ENCODE measurements around the gene IKZF3.
"Not testable (repeated sequence)": the region's sequence is repeated elsewhere in the genome, so short reads cannot be mapped to it uniquely, and the experiment has no call there.

Gene IKZF3

GRCh38 chr17:39777534-39778365 is 86.4 kb downstream of the IKZF3 start:
- no peak for DNase-seq (ENCODE audit: low read depth)

GRCh38 chr17:39776252-39776651 is 87.9 kb downstream of the IKZF3 start:
- DNase-seq (ENCODE audit: low read depth) = no peak

DNA sequence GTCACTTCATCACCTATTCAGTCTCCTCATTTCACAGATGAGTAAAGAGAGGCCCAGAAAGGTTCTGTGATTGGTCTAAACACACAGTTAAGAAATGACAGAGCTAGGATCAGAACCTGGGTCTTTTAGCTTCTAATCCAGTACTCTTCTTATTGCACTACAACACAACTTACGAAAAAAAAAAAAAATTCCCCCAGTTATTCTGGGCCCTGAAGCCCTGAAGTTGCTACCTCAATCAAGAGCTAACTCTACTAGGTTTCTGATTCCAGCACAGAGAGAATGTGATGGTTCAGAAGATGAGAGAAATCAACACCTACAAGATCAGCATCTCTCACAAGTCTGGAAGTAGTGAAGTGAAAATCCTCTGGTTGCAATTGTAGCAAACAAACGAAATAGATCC is 89.1 kb downstream of the IKZF3 start:
- DNase-seq (ENCODE audit: low read depth) = no peak

- no peak for DNase-seq (ENCODE audit: low read depth)
Observed at GRCh38 chr17:39774047-39774446, 90.1 kb downstream of the IKZF3 start.

GRCh38 chr17:39772987-39773934 is 90.9 kb downstream of the IKZF3 start:
- no peak for DNase-seq (ENCODE audit: low read depth)

- DNase-seq (ENCODE audit: low read depth) = no peak
Observed at GRCh38 chr17:39772415-39772814, 91.7 kb downstream of the IKZF3 start.

GRCh38 chr17:39769974-39770587 is 94.0 kb downstream of the IKZF3 start:
- peak; percentile 45 for DNase-seq (ENCODE audit: low read depth)

- DNase-seq (ENCODE audit: low read depth) = no peak
Observed at GRCh38 chr17:39767147-39767546, 97.0 kb downstream of the IKZF3 start.

GRCh38 chr17:39765766-39766165 is 98.3 kb downstream of the IKZF3 start:
- no peak for DNase-seq (ENCODE audit: low read depth)

DNA sequence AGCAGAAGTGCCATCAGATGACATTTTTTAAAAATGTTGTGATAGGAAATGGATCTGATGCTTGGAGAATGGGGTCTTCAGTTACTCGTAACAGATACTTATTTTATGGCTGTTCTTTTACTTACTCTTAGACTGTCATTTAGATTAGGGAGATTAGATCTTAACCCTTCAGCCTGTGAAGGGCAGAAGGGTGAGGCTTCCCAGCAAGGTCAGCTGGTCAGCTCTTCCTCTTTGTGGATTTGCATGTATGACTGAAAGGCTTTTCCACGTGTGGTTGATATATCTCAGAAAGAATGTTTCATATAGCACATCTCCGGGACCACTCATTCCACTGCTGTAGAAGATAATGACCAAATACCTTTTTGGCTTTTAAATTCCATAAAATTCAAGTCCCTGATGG is 98.9 kb downstream of the IKZF3 start:
- no peak for DNase-seq (ENCODE audit: low read depth)

GRCh38 chr17:39764171-39764570 is 99.9 kb downstream of the IKZF3 start:
- DNase-seq (ENCODE audit: low read depth) = not testable (repeated sequence)

- no peak for DNase-seq (ENCODE audit: low read depth)
Observed at GRCh38 chr17:39763051-39763820, 100.9 kb downstream of the IKZF3 start.

GRCh38 chr17:39761861-39762496 is 102.1 kb downstream of the IKZF3 start:
- no peak for DNase-seq (ENCODE audit: low read depth)

DNA sequence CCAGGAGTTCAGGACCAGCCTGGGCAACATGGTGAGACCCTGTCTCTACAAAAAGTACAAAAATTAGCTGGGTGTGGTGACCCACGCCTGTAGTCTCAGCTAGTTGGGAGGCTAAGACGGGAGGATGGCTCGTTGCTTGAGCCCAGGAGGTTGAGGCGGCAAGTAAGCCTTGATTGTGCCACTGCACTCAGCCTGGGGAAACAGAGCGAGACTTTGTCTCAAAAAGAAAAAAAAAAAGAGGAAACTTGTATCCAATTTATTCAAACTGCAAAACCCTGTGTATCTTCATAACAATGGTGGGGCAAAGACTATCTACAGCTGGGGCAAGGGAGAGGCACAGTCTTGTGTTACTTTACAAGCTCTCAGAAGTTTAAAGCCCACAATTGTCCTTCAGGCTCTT is 104.9 kb downstream of the IKZF3 start:
- DNase-seq (ENCODE audit: low read depth) = no peak

DNA sequence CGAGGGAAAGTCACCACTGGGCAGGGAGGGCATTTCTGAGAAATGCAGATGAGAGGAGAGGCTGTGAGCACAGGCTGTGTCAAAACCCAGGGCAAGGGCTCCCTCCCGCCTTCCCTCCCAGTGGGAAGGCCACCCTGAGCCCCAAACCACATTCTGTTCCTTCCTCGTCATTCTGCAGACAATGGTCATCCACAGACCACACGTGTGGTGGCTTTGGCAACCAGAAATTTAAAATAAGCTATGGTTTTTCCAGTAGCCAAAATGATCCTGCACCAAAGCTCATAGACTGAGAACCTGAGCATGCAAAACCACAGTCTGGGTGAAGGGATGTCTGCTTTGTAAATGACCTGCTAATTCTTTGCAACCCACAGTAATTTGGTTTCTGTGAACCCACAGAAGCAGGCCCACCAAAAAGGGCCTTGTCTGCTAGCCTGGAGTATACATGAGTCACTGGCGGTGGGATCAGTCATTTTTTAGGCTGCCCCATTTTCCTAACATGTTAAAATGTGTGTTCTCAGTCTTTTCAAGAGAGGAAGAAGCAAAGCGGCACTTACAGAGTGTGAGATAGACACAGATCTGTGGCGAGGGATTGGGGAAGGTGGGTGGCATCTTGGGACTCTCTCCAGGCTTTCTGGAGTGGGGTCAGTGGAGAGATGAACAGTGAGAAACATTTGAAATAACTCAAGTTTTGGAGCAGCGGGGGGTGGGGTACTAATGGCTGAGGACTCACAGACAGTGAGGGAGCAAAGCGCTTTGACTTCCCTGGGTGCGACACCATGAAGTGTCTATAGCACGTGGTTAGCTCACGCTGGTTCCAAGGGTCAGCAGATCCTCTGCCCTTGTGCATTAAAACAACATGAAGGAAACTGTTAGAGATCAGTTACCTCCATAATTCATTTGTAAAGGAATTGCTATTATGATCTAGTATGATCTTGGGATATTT is 105.9 kb downstream of the IKZF3 start:
- DNase-seq (ENCODE audit: low read depth) = peak; percentile 63

DNA sequence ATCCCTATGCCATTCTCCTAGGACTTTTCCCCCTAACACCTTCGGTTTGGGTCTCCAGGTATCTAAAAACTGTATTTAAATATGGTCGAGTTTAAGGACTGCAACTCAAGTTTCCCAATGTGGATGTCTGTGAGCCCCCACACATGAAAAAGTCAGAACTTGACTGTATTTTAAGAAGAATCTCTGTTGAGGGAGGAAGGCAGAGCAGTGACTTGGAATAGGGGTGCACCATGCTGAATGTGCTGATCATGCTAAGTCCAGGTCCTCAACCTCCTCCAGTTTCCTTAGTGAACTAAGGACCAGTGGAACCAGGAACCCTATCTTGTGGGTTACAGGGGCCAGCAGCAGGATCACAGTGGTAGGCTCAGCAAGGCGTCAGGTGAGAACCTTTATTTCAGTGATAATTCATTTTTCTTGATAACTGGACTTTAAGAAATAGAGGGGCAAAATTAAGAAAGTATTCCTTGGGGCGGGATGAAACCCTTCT is 106.9 kb downstream of the IKZF3 start:
- DNase-seq (ENCODE audit: low read depth) = no peak

DNA sequence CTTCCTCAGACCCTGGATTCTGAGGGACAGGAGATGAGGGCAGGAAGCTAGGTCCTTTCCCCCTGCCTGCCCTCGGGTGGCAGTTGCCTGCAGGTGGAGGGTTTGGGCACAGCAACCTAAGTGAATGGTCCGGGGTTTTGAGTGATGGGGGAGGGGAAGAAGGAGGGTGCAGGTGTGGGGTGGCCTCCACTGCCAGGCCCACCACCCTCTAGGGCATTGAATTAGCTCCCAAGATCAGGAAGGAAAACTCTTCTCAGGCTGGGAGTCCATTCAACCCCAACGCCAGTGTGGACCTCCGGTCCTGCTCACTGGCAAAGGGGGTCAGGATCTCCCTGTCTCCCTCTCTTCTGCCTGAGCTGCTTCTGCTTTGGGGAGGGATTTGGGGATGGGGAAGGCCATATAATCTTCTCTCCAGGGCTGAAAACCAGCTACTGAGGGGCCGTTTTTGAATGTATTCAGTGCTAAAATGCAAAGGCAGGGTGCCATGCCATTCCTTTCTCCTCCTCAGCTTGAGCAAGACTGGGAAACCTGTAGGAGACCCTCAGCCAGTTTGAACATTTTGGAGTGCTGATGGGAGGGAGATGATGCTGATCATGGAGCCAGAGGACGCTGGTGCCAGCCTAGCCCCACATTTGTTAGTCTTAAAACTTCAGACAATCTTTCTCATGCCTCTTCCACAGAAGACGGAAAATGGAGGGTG is 107.6 kb downstream of the IKZF3 start:
- no peak for DNase-seq (ENCODE audit: low read depth)

DNA sequence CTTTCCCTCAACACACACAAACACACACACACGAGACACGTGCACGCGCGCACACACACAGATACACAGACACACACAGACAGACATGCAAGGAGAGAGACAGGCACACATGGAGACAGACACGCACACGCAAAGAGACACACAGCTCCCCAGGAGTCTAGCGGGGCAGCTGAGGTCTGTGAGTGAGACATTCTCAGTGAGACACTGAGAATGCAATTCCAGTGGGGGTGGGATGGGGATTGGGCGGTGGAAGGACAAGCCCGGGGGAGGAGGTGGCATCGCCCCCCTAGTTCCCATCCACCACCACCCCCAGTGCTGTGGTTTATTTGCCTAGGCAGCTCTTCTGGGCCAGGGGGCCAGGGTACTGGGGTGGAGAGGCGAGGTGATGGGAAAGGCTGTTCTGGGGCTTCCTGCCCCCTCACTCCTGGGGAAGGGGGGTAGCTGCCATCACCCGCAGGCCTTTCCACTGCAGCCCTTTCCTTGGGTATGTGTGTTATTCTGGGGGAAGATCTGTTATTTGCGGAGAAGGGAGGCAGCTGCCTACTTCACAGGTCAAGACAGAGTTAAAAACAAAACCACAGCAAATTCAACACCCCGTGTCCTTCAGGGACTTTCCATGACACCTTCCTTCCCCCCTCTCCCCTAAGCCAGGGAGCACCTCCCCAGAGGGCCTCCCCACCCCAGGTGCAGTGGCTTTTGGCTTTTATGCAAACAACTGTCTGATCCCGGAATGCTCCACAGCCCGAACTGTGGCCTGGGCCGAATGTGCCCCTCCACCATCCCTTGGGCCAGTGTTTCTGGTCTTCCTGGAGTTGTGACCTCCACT is 108.3 kb downstream of the IKZF3 start:
- peak; percentile 41 for DNase-seq (ENCODE audit: low read depth)

Data from activated T-cell treated with anti-CD3 and anti-CD28 coated beads for 48 hours (primary cell).